ENCODE measurements around the gene WWC2. TPM values are rescaled to one million over a fixed set of nuclear protein-coding genes. Genes with fewer than 3 reads are reported as not detected.

WWC2 gene
- 17.2 and 26.0 TPM in 2 replicates for total RNA-seq

- DNase-seq (ENCODE audit: low read depth in 2 of 2), result peak; percentile 96
These were observed at the start of gene WWC2 for GRCh38 chr4:183098723-183099536. Gene WWC2 (plus strand): TSS chr4:183099257. CDS start chr4:183099492, 235 bp downstream.

- DNase-seq (ENCODE audit: low read depth in 2 of 2), result no peak
These were observed 45.4 kb upstream of the WWC2 start for GRCh38 chr4:183053681-183054080.

DNA sequence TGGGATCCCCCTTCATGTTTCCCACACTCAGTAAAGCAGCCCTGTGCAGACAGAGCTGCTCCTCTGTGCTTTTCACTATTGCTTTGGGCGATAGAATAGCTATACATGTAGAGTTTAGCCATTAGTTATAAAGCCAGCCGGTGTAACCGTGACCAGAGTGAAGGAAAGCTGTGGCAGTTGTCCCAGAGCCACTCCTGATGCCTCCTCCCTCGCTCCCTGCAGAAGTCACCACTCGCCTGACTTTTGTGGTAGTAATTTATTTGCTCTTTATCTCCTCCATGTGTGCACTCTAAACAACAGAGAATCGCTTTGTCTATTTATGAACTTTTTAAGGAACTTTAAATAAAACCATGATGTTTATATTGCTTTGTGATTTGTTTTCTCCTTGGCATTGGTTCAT is 41.8 kb upstream of the WWC2 start:
- no peak for DNase-seq (ENCODE audit: low read depth in 2 of 2)

- no peak for DNase-seq (ENCODE audit: low read depth in 2 of 2)
These were observed 39.3 kb upstream of the WWC2 start for GRCh38 chr4:183059797-183060196.

GRCh38 chr4:183068502-183068901 is 30.6 kb upstream of the WWC2 start:
- no peak for DNase-seq (ENCODE audit: low read depth in 2 of 2)

GRCh38 chr4:183071222-183071621 is 27.8 kb upstream of the WWC2 start:
- DNase-seq (ENCODE audit: low read depth in 2 of 2), result no peak

GRCh38 chr4:183072176-183072575 is 26.9 kb upstream of the WWC2 start:
- no peak for DNase-seq (ENCODE audit: low read depth in 2 of 2)

- DNase-seq (ENCODE audit: low read depth in 2 of 2), result no peak
These were observed 25.3 kb upstream of the WWC2 start for GRCh38 chr4:183073838-183074145.

- no peak for DNase-seq (ENCODE audit: low read depth in 2 of 2)
These were observed 24.6 kb upstream of the WWC2 start for GRCh38 chr4:183074288-183074990.

DNA sequence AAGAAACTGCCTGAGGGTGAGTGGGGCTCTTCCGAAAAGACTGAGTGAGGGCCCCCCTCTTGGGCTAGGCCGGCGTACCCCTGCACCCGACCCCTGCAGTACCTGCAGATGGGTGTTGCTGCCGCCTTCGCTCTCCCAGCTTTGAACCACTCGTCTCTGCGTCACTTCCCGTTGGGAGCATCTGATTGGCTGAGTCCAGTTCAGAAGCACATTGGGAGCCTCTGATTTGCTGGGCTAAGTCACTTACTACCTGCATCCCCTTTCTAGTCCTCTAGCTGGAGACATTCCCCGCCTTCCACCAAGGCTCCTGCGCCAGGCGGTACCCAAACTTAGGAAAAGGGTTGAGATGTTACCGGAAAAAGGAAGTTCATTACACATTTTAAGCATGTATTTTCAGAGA is 20.4 kb upstream of the WWC2 start:
- DNase-seq (ENCODE audit: low read depth in 2 of 2), result no peak

DNA sequence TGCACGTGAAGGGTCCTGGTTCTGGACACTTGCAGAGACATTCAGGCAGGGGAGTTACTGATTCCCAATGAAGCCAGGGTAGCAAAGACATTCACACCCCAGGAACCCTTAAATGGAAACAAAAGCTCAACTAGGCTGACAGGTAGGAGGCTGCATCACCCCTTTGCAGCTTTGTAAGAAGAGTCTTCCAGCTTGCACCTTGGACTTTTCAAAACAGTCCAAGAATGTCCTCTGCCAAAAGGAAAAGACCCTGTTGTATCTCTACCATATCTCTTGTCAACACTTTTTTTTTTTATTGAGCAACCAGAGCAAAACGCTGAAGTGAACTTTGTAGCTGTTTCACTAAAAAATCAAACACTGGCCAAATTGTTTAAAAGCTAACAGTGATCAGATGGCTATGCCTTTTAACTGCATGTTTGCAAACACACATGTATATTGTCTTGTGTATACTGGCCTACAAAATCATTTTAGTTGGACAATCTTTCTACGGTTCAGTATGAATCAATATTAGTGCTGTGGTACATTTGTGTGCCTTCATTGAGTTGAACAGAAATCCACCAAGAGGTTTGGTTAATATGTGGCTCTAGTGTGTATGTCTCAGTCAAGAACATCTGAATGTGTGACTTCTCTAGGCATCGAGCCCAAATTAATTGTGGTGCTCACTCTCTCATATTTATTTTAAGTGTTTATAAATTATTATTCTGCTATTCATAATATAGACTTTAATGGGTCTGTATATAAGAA is 18.5 kb upstream of the WWC2 start:
- no peak for DNase-seq (ENCODE audit: low read depth in 2 of 2)

- no peak for DNase-seq (ENCODE audit: low read depth in 2 of 2)
These were observed 18.0 kb upstream of the WWC2 start for GRCh38 chr4:183081116-183081469.

GRCh38 chr4:183082053-183082452 is 17.0 kb upstream of the WWC2 start:
- no peak for DNase-seq (ENCODE audit: low read depth in 2 of 2)

DNA sequence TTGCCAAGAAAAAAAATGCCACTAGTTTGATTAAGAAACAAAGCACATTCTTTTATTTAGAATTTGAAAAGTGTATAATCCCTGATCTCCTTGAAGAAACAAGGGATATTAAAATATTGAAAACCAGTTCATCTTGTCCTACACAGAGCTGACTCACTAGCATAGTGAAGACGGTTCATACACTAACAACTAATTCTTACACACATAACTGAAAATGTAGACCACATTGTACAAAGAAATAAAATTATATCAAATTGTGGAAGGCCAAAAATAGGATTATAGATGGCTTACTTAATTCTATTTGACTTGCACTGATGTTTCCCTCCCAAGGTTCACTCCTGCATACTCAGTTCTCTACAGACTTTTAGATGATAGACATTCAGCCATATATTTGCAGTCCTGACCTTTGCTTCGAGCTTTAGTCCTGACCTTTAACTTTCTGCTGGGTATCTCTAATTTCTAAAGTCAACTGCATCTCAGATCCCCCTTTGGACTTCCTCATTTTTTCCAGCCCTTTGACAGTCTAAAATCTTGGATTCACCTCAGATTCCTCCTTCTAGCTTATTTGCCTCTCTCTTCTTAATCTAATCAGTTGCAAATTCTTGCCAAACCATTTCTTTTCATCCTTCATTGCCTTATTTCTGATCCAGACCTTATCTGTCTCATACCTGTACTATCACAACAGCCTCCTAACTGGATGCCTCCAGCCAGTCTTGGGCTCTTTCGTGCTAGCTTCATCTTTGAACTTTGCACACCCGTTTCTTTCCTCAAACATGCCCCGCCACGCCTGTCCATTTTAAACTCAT is 4.5 kb upstream of the WWC2 start:
- DNase-seq (ENCODE audit: low read depth in 2 of 2), result no peak

- no peak for DNase-seq (ENCODE audit: low read depth in 2 of 2)
These were observed 3.9 kb upstream of the WWC2 start for GRCh38 chr4:183095199-183095512.

- DNase-seq (ENCODE audit: low read depth in 2 of 2), result no peak
These were observed 2.6 kb upstream of the WWC2 start for GRCh38 chr4:183096276-183096965.

- peak in 1 of 2 donors; percentile 12 for DNase-seq (ENCODE audit: low read depth in 2 of 2)
These were observed 1.6 kb upstream of the WWC2 start for GRCh38 chr4:183097231-183098018.

DNA sequence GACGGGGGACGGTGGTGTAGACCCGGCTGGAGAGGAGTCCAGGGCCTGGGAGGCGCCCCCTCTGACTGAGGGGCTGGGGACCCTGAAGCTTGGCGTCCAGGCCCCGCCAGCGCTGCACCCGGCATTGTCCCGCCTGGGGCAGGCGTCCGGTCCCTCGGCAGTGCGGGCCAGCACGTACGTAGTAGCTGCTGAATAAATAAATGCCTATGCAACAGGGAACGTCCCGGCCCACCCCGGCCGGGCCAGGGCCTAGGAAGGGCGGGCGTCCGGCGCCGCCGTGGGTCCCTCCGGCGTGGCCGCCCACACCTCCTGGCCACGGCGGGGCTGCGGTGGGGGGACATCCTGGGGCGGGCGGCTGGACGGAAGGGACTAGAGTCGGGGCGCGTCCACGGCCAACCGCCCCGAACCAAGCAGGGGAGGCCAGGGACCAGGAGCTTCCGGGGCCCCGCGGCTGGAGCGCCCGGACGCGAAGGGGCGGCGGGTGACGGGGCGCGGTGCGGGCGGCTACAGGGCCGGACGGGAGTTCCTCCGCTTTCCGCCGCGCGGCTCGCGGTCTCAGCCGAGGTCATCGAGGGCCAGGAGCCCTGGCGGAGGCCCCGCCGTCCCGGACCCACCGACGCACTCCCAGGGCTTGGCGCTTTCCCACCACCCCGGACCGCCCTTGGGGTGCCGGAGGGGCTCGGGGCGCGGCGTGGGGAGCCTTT is 886 bp upstream of the WWC2 start:
- DNase-seq (ENCODE audit: low read depth in 2 of 2), result peak; percentile 58 to 62

DNA sequence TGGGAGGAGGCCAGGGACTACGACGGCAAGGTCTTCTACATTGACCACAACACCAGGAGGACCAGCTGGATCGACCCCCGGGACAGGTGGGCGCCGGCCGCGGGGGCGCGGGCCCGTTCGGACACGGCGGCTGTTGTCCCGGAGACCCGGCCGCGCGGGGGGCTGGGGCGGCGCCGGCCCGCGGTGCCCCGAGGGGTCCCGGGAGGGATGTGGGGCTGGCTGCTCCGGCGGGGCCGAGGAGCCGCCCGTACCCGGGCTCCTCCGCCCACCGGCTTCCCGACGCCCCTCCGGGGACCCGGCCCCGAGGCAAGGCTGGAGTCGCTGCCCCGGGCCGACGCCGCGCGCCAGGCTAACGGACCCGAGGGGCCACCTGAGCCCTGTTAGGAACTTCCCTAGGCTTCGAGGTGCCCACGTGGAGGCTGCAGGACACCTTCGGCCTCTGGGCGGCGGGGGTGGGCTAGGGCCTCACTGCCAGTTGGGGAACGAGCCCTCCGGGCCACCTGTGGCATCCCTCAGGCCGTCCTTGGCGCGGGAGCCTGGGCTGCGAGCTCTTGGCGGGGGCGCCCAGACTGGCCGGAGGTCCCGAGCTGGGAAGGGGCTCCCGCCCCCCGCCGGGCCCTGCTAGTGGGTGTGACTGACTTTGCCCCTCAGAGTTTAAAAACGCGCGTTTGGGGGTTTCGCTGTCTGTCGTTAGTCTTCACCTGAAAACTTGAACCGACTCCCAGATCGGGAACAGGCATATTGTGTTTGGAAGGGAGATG is 660 bp downstream of the WWC2 start:
- peak; percentile 39 to 42 for DNase-seq (ENCODE audit: low read depth in 2 of 2)
